Loucy (cell line): ENCODE results near the gene KIAA0319L.
"Not testable (repeated sequence)": the region's sequence is repeated elsewhere in the genome, so short reads cannot be mapped to it uniquely, and the experiment has no call there.

Source experiments
- H2AFZ ChIP-seq: fragments of 200-600 bp; sonication (generic); 2 replicates; pipeline ENCODE4 v1.6.0; 2016; ENCODE audit warnings: antibody characterized with exemption, mild to moderate bottlenecking, low read length, moderate library complexity
- H3F3A ChIP-seq: fragments of 200-600 bp; 2 replicates; pipeline ENCODE4 v1.6.0; 2016; ENCODE audit warnings: antibody characterized with exemption, low read depth, mild to moderate bottlenecking
- H3K27me3 ChIP-seq: fragments of 200-600 bp; sonication (generic); 2 replicates; pipeline ENCODE4 v1.6.1; 2014; ENCODE audit warnings: low read length, mild to moderate bottlenecking; ENCODE audit not compliant: insufficient read depth, poor library complexity, severe bottlenecking
- H3K36me3 ChIP-seq: fragments of 200-600 bp; sonication (generic); 2 replicates; pipeline ENCODE4 v1.6.1; 2016; ENCODE audit warnings: low read length; ENCODE audit not compliant: insufficient read depth
- H3K4me1 ChIP-seq: fragments of 200-600 bp; sonication (generic); 2 replicates; pipeline ENCODE4 v1.5.1; 2014; ENCODE audit warnings: low read length, mild to moderate bottlenecking; ENCODE audit not compliant: insufficient read depth, poor library complexity, severe bottlenecking
- H3K4me2 ChIP-seq: fragments of 200-600 bp; sonication (generic); 2 replicates; pipeline ENCODE4 v1.6.0; 2014; ENCODE audit warnings: antibody characterized with exemption, low read length, low read depth, mild to moderate bottlenecking; ENCODE audit not compliant: poor library complexity, severe bottlenecking
- H3K4me3 ChIP-seq: fragments of 200-600 bp; sonication (generic); 2 replicates; pipeline ENCODE4 v1.5.1; 2014; ENCODE audit warnings: low read length, mild to moderate bottlenecking, mixed read lengths; ENCODE audit not compliant: poor library complexity, severe bottlenecking
- H3K79me2 ChIP-seq: fragments of 200-600 bp; sonication (generic); 2 replicates; pipeline ENCODE4 v1.6.1; 2014; ENCODE audit warnings: low read length; ENCODE audit not compliant: insufficient read depth
- H3K9ac ChIP-seq: fragments of 200-600 bp; sonication (generic); 2 replicates; pipeline ENCODE4 v1.6.0; 2014; ENCODE audit warnings: mild to moderate bottlenecking, low read depth, low read length, moderate library complexity; ENCODE audit not compliant: poor library complexity, severe bottlenecking
- H3K9me2 ChIP-seq: fragments of 200-600 bp; sonication (generic); replicated peaks from 2 replicates; pipeline ENCODE4 v1.6.1; 2016; ENCODE audit warnings: low read depth, low read length, mixed read lengths
- H3K9me3 ChIP-seq: fragments of 200-600 bp; sonication (generic); 2 replicates; pipeline ENCODE4 v1.6.1; 2014; ENCODE audit warnings: mild to moderate bottlenecking, antibody characterized with exemption, low read length, low read depth; ENCODE audit not compliant: insufficient read depth
- H4K20me1 ChIP-seq: fragments of 200-600 bp; sonication (generic); 2 replicates; pipeline ENCODE4 v1.6.0; 2014; ENCODE audit warnings: antibody characterized with exemption, low read length, mild to moderate bottlenecking; ENCODE audit not compliant: insufficient read depth, poor library complexity, severe bottlenecking
- EZH2phosphoT487 ChIP-seq: fragments of 200-600 bp; IDR thresholded peaks from 2 replicates; pipeline ENCODE4 v1.6.1; 2018; ENCODE audit warnings: antibody characterized with exemption, mild to moderate bottlenecking, moderate library complexity, borderline replicate concordance
- TF ChIP-seq, protein P1 (sequence below): fragments of 200-600 bp; sonication (generic); conservative IDR thresholded peaks from 2 replicates; pipeline ENCODE4 v1.5.1; 2014; ENCODE audit warnings: mild to moderate bottlenecking, antibody characterized with exemption, low read length

KIAA0319L gene

DNA sequence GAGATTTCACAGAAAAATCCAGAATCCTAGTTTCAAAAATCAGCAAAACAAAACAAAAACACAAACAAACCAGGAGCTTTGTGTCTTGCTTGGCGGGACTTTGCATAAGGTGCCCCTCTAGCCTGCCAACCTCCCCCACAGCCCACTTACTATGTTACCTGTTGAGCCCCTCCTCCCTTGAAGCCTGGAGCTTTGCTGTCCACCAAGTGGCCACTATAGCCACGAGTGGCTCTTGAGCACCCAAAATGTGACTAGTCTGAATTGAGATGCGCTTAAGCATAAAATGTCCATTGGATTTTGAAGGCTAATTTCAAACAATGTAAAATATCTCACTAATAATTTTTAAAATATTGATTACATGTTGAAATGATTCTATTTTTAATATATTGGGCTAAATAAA is 28.1 kb upstream of the KIAA0319L start:
- H3K4me3 ChIP-seq = no peak overlapping the region
- H3K36me3 ChIP-seq = no peaks in the 10 kb centered on the region; the same call in 1 of the 2 replicates
- 0 out of 2 replicates have a peak, but pooled peaks cover under 1% of the 10 kb centered on the region for H3K79me2 ChIP-seq
- H3K4me1 ChIP-seq = peaks cover 7% of the 10 kb centered on the region
- no peaks in the 10 kb centered on the region for H3K9me3 ChIP-seq
- no peaks in the 10 kb centered on the region for H3K27me3 ChIP-seq
- H3K9me2 ChIP-seq = no peaks in the 10 kb centered on the region
- H3K9ac ChIP-seq = no peak overlapping the region
- H3F3A ChIP-seq = peaks cover 3% of the 10 kb centered on the region; the same call in 1 of the 2 replicates
- no peak overlapping the region for H3K4me2 ChIP-seq
- no peak overlapping the region for H2AFZ ChIP-seq
- no peaks in the 10 kb centered on the region for H4K20me1 ChIP-seq
- TF ChIP-seq EZH2phosphoT487 = no peak
- TF ChIP-seq, protein P1, sequence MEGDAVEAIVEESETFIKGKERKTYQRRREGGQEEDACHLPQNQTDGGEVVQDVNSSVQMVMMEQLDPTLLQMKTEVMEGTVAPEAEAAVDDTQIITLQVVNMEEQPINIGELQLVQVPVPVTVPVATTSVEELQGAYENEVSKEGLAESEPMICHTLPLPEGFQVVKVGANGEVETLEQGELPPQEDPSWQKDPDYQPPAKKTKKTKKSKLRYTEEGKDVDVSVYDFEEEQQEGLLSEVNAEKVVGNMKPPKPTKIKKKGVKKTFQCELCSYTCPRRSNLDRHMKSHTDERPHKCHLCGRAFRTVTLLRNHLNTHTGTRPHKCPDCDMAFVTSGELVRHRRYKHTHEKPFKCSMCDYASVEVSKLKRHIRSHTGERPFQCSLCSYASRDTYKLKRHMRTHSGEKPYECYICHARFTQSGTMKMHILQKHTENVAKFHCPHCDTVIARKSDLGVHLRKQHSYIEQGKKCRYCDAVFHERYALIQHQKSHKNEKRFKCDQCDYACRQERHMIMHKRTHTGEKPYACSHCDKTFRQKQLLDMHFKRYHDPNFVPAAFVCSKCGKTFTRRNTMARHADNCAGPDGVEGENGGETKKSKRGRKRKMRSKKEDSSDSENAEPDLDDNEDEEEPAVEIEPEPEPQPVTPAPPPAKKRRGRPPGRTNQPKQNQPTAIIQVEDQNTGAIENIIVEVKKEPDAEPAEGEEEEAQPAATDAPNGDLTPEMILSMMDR = no peak

DNA sequence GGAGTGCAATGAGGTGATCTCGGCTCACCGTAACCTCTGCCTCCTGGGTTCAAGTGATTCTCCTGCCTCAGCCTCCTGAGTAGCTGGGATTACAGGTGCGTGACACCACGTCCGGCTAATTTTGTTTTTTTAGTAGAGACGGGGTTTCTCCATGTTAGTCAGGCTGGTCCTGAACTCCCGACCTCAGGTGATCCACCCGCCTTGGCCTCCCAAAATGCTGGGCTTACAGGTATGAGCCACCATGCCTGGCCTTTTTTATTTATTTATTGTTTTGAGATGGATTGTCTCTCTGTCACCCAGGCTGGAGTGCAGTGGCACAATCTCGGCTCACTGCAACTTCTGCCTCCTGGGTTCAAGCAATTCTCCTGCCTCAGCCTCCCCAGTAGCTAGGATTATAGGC is 24.4 kb upstream of the KIAA0319L start:
- H4K20me1 ChIP-seq, H3K9me3 ChIP-seq, H3K36me3 ChIP-seq, H2AFZ ChIP-seq, H3K9me2 ChIP-seq, H3F3A ChIP-seq, H3K27me3 ChIP-seq, H3K4me3 ChIP-seq, H3K9ac ChIP-seq: not testable (repeated sequence)
- Histone ChIP-seq H3K4me1 (peaks cover 30% of the 10 kb centered on the region), H3K79me2 (peaks cover 32% of the 10 kb centered on the region), H3K4me2 (peak overlapping the region; percentile 45)

DNA sequence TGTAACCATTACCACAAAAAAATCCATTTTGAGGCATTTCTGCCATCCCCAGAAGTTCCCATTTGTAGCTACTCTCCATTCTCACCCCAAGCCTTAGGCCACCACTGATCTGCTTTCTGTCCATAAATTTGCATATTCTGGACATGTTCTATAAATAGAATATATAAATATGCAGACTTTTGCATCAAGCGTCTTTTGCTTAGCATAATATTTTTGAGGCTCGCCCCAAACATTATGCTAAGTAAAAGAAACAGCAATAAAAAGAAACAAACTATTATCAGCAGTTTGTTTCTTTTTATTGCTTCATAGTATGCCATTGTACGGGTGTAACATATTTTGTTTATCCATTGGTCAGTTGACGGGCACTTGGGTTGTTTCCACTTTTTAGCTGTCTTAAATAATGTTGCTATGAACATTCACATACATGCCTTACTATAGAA is 23.8 kb upstream of the KIAA0319L start:
- no peaks in the 10 kb centered on the region for H4K20me1 ChIP-seq
- H3K27me3 ChIP-seq = no peaks in the 10 kb centered on the region
- H3K9ac ChIP-seq = no peak overlapping the region
- H3K4me3 ChIP-seq = no peak overlapping the region
- peak overlapping the region; percentile 45 for H3K4me2 ChIP-seq
- H2AFZ ChIP-seq = no peak overlapping the region
- peaks cover 3% of the 10 kb centered on the region; the same call in 1 of the 2 replicates for H3F3A ChIP-seq
- H3K79me2 ChIP-seq = peaks cover 38% of the 10 kb centered on the region
- peaks cover 36% of the 10 kb centered on the region for H3K4me1 ChIP-seq
- no peaks in the 10 kb centered on the region for H3K9me3 ChIP-seq
- TF ChIP-seq, protein P1 = no peak
- TF ChIP-seq EZH2phosphoT487 = no peak
- no peaks in the 10 kb centered on the region for H3K9me2 ChIP-seq
- no peaks in the 10 kb centered on the region for H3K36me3 ChIP-seq
